ENCODE results near the gene UBN2.

DNA sequence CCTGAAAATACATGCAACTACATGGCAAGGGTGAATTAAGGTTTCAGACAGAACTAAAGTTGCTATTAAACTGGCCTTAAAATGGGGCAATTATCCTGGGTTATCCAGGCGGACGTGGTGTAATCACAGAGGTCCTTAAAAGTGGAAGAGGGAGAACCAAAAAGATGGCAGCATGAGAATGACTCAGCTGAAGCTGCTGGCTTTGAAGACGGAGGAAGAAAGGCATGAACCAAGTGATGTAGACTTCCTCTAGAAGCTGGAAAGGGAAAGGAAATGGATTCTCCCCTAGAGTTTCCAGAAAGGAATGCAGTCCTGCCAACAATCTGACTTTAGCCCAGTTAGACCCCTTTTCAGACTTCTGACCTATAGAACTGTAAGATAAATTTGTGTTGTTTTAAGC lies 27.0 kb upstream of the UBN2 start:
- no peak for TF ChIP-seq POLR2AphosphoS5 (IDR thresholded peaks at IDR 0.05; ENCODE audit: low read depth)
- TF ChIP-seq, protein P1, sequence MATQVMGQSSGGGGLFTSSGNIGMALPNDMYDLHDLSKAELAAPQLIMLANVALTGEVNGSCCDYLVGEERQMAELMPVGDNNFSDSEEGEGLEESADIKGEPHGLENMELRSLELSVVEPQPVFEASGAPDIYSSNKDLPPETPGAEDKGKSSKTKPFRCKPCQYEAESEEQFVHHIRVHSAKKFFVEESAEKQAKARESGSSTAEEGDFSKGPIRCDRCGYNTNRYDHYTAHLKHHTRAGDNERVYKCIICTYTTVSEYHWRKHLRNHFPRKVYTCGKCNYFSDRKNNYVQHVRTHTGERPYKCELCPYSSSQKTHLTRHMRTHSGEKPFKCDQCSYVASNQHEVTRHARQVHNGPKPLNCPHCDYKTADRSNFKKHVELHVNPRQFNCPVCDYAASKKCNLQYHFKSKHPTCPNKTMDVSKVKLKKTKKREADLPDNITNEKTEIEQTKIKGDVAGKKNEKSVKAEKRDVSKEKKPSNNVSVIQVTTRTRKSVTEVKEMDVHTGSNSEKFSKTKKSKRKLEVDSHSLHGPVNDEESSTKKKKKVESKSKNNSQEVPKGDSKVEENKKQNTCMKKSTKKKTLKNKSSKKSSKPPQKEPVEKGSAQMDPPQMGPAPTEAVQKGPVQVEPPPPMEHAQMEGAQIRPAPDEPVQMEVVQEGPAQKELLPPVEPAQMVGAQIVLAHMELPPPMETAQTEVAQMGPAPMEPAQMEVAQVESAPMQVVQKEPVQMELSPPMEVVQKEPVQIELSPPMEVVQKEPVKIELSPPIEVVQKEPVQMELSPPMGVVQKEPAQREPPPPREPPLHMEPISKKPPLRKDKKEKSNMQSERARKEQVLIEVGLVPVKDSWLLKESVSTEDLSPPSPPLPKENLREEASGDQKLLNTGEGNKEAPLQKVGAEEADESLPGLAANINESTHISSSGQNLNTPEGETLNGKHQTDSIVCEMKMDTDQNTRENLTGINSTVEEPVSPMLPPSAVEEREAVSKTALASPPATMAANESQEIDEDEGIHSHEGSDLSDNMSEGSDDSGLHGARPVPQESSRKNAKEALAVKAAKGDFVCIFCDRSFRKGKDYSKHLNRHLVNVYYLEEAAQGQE (IDR thresholded peaks at IDR 0.05; ENCODE audit: insufficient replicate concordance, low read depth) = no peak
- TF ChIP-seq, protein P2, sequence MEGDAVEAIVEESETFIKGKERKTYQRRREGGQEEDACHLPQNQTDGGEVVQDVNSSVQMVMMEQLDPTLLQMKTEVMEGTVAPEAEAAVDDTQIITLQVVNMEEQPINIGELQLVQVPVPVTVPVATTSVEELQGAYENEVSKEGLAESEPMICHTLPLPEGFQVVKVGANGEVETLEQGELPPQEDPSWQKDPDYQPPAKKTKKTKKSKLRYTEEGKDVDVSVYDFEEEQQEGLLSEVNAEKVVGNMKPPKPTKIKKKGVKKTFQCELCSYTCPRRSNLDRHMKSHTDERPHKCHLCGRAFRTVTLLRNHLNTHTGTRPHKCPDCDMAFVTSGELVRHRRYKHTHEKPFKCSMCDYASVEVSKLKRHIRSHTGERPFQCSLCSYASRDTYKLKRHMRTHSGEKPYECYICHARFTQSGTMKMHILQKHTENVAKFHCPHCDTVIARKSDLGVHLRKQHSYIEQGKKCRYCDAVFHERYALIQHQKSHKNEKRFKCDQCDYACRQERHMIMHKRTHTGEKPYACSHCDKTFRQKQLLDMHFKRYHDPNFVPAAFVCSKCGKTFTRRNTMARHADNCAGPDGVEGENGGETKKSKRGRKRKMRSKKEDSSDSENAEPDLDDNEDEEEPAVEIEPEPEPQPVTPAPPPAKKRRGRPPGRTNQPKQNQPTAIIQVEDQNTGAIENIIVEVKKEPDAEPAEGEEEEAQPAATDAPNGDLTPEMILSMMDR (IDR thresholded peaks at IDR 0.05; ENCODE audit: insufficient read depth, low read length) = no peak

Data from HL-60 (cell line).